Suprapubic skin (tissue), 4 donors: ENCODE measurements around the gene PLEKHS1. TPM values are rescaled to one million over a fixed set of nuclear protein-coding genes. Genes with fewer than 3 reads are reported as not detected.
"Not testable (repeated sequence)": the region's sequence is repeated elsewhere in the genome, so short reads cannot be mapped to it uniquely, and the experiment has no call there.

Source experiments
- DNase-seq, 2 donors: peaks; one replicate each; pipeline ENCODE4 v3.0.0-alpha.2; 2019; ENCODE audit warnings: low spot score in 2 of 2
- H3K27ac ChIP-seq: fragments of 200-600 bp; sonication (generic); one replicate; pipeline ENCODE4 v1.5.1; 2019
- H3K27me3 ChIP-seq: fragments of 200-600 bp; sonication (generic); one replicate; pipeline ENCODE4 v1.5.1; 2019
- H3K36me3 ChIP-seq: fragments of 200-600 bp; sonication (generic); one replicate; pipeline ENCODE4 v1.5.1; 2019
- H3K4me1 ChIP-seq: fragments of 200-600 bp; sonication (generic); one replicate; pipeline ENCODE4 v1.5.1; 2019
- H3K4me3 ChIP-seq: fragments of 200-600 bp; sonication (generic); one replicate; pipeline ENCODE4 v1.5.1; 2019; ENCODE audit warnings: mild to moderate bottlenecking
- H3K9me3 ChIP-seq: fragments of 200-600 bp; sonication (generic); one replicate; pipeline ENCODE4 v1.5.1; 2019
- EP300 ChIP-seq: sonication (generic); formaldehyde crosslinking; IDR thresholded peaks from one replicate; pipeline ENCODE4 v1.6.1; 2017; ENCODE audit warnings: antibody characterized with exemption
- POLR2A ChIP-seq, 2 donors: fragments of 450-650 bp; IDR thresholded peaks; one replicate each; pipeline ENCODE4 v1.6.1; 2017; ENCODE audit warnings: antibody characterized with exemption in 2 of 2, mild to moderate bottlenecking in 2 of 2, moderate library complexity in 2 of 2
- POLR2AphosphoS5 ChIP-seq, 3 donors: sonication (generic); formaldehyde crosslinking; IDR thresholded peaks; one replicate each; pipeline ENCODE4 v1.6.1; 2017; ENCODE audit warnings: antibody characterized with exemption in 3 of 3
- WGBS: methylation state at CpG from one replicate; pipeline ENCODE4 v1.1.5; 2018; 5-methylcytosine and 5-hydroxymethylcytosine counted together
- total RNA-seq, 4 donors: library from RNA; depleted of rRNA; stranded (reverse); fragments of >200 nt; gene quantifications; one replicate each; pipeline ENCODE4 v1.1.0, GENCODE V29; 2016
- TF ChIP-seq, protein P1 (sequence below), 2 donors: fragments of 200-600 bp in 1 of 2; fragments of 450-650 bp in 1 of 2; sonication (generic) in 1 of 2; IDR thresholded peaks; one replicate each; pipeline ENCODE4 v1.5.1; 2016 to 2019; ENCODE audit warnings: antibody characterized with exemption in 2 of 2, mild to moderate bottlenecking in 1 of 2, moderate library complexity in 1 of 2

Gene PLEKHS1
- total RNA-seq, 4 donors from 2014 or later = 0.32 to 0.98 (median 0.44) TPM

DNA sequence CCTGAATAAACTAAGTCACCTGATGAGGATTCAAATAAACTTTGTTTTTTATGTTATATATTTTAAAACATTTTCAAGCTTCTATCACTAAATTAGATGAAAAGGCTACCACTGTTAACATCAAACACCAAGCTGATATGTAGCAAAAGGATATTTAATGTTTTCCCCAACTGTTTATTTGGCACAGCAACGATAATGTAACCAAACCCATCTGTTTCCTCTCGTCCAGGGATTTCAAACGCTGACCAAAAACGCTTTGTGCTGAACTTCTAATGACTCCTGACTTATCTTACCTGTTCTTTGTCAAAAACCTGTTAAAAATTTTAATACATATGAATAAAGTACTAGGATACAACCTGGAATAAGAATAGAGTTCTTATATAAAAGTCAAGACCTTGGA is 71.9 kb downstream of the PLEKHS1 start:
- H3K4me1 ChIP-seq = no peaks in the 10 kb centered on the region
- H3K27ac ChIP-seq = no peak overlapping the region
- no peak for DNase-seq
- H3K4me3 ChIP-seq = no peak overlapping the region
- H3K9me3 ChIP-seq = no peaks in the 10 kb centered on the region
- WGBS = 62% methylated on average over 4 of the region's 4 CpGs
- H3K27me3 ChIP-seq = no peaks in the 10 kb centered on the region
- TF ChIP-seq POLR2AphosphoS5 (IDR thresholded peaks at IDR 0.05) (no peak), EP300 (no peak), POLR2A (IDR thresholded peaks at IDR 0.05) (no peak)
- TF ChIP-seq, protein P1, sequence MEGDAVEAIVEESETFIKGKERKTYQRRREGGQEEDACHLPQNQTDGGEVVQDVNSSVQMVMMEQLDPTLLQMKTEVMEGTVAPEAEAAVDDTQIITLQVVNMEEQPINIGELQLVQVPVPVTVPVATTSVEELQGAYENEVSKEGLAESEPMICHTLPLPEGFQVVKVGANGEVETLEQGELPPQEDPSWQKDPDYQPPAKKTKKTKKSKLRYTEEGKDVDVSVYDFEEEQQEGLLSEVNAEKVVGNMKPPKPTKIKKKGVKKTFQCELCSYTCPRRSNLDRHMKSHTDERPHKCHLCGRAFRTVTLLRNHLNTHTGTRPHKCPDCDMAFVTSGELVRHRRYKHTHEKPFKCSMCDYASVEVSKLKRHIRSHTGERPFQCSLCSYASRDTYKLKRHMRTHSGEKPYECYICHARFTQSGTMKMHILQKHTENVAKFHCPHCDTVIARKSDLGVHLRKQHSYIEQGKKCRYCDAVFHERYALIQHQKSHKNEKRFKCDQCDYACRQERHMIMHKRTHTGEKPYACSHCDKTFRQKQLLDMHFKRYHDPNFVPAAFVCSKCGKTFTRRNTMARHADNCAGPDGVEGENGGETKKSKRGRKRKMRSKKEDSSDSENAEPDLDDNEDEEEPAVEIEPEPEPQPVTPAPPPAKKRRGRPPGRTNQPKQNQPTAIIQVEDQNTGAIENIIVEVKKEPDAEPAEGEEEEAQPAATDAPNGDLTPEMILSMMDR (IDR thresholded peaks at IDR 0.05) = no peak
- no peaks in the 10 kb centered on the region for H3K36me3 ChIP-seq

GRCh38 chr10:113825791-113826190 is 74.3 kb downstream of the PLEKHS1 start:
- H3K27ac ChIP-seq = no peak overlapping the region

GRCh38 chr10:113828567-113828966 is 77.1 kb downstream of the PLEKHS1 start:
- H3K27ac ChIP-seq, H3K9me3 ChIP-seq, H3K36me3 ChIP-seq, DNase-seq, H3K4me3 ChIP-seq, H3K27me3 ChIP-seq, H3K4me1 ChIP-seq: not testable (repeated sequence)
- WGBS = 88% methylated on average over 10 of the region's 10 CpGs

More at GRCh38 chr10:113825791-113826190, 74.3 kb downstream of the PLEKHS1 start:
- TF ChIP-seq POLR2A (IDR thresholded peaks at IDR 0.05) (no peak), POLR2AphosphoS5 (IDR thresholded peaks at IDR 0.05) (no peak), EP300 (no peak)
- TF ChIP-seq, protein P1 (IDR thresholded peaks at IDR 0.05) = no peak
- no peak for DNase-seq
- Histone ChIP-seq H3K4me3 (no peak overlapping the region), H3K27me3 (no peaks in the 10 kb centered on the region), H3K9me3 (no peaks in the 10 kb centered on the region), H3K4me1 (no peaks in the 10 kb centered on the region), H3K36me3 (no peaks in the 10 kb centered on the region)
- 87% methylated on average over 2 of the region's 2 CpGs for WGBS

Other genes with a start within 250 kb of the PLEKHS1 start
- under 1 TPM in 1 of 4 donors, not detected in 3; 0.72 TPM for gene HABP2, start 198.6 kb upstream of the PLEKHS1 start, total RNA-seq
- under 1 TPM in 2 of 4 donors, not detected in 2; 0.08 to 0.31 TPM for gene NRAP, start 87.6 kb upstream of the PLEKHS1 start, total RNA-seq
- gene CASP7, start 71.8 kb upstream of the PLEKHS1 start, total RNA-seq = 10 to 100 TPM; 20.0 to 37.8 (median 29.6) TPM
- 1 to 10 TPM; 3.6 to 5.2 (median 4.2) TPM for gene DCLRE1A, start 102.4 kb downstream of the PLEKHS1 start, total RNA-seq
- 10 to 100 TPM; 35.3 to 49.6 (median 42.3) TPM for gene NHLRC2, start 103.0 kb downstream of the PLEKHS1 start, total RNA-seq